GM19035 (cell line): Measurements from ENCODE around the gene SLC9A4.

Experiments used
- ATAC-seq: cut with Tn5 transposase; IDR thresholded peaks from one replicate; pipeline ENCODE4 v1.9.1; 2021; ENCODE audit not compliant: unreplicated experiment

SLC9A4 gene

DNA sequence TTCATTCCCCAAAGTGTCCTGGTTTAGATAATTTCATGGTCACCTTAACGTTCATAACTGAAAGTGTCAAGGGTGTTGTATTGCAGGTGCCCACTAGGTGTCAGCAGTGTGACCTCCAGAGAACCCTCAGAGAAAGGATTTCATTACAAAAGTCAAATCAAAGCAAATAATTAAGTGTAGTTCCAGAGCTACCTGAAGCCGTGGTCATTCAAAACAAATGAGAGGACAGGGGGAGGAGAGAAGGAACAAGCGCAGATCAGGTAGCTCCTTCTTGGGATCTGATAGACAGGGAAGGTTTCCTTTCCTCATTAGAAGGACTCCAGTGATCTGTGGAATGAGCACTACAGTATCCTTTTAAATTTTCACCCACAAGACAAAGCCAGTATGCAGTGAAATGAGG is at the start of gene SLC9A4:
Gene SLC9A4 (plus strand): TSS at position 207 of the 400 bp plus-strand sequence. CDS start 534 bp downstream, outside the sequence.
- ATAC-seq, result peak; percentile 64

DNA sequence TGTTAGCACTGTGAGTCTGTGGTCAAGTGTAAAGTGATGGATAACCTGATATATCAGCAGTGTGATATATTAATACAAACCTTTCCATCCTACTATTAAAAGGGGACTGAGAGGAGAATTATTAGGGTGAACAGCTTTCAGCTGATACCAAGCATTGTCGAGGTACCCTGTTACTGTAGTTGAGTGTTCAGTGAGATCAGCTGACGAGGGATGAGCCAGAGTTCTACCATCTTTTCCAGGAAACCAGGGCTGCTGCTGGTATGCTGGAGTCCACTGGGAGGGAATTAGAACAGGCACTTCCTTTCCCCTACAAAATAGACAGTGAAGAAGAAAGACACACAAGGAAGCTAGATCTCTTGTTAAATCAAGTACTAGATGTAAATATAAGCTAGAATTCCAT is 49.7 kb upstream of the SLC9A4 start:
- no peak for ATAC-seq

DNA sequence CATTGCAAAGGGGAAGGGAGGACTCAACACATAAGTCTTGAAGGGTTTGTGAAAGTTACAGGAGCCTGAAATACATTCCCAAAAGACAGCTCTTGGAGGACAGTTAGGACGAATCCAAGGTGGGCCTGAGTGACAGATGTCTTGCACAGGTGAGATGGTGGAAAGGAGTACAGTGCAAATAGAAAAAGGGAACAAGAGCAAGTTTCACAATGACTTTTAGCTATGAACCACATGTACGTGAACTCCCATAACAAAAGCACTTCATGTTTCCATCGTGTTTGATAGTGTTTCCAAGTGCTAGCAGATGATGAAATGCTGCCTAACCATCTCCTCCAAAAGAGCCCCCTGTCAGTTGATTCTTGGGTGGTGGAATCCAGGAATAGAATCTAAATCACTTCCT is 48.3 kb upstream of the SLC9A4 start:
- peak; percentile 86 for ATAC-seq

DNA sequence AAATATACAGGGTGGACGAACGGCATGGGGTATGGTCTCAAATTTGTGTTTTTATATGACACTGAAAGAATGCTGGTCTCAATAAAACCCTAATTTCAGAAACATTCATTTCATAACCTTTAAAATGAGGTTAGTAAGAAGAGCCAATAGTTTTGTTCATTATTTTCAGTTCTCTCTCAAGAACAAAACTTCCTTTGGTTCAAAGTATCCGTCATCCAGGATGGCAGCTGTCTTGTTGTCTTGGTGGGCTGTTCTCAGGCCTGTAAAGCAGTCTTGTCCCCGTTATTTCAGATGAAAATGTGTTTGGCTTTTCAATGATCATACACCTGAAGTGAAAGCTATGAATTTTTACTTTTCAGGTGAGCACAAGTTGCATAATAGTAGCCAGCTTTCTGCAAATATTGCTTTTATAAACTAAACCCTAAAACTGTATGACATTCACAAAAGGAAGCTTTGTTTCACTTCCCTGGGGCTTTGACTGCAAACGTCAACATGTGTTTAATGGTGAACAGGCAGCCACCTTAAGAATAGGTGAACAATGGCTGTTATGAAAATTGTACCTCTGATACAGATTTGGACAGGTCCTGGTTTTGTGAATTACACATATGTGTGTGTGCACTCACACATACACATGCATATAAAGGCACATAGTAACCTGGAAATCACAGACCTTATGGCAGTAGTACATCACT is 47.4 kb upstream of the SLC9A4 start:
- ATAC-seq, result no peak

DNA sequence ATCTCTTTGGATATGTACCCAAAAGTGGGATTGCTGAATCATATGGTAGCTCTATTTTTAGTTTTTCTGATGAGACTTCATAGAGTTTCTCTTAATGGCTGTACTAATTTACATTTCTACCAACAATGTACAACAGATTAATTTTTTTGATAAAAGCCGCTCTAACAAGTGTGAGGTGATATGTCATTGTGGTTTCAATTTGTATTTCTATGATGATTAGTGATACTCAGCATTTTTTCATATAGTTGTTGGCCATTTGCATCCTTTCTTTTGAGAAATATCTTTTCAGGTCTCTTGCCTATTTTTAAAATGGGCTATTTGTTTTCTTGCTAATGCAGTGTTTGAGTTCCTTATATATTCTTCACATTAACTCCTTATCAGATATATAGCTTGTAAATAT is 45.8 kb upstream of the SLC9A4 start:
- ATAC-seq, result no peak

DNA sequence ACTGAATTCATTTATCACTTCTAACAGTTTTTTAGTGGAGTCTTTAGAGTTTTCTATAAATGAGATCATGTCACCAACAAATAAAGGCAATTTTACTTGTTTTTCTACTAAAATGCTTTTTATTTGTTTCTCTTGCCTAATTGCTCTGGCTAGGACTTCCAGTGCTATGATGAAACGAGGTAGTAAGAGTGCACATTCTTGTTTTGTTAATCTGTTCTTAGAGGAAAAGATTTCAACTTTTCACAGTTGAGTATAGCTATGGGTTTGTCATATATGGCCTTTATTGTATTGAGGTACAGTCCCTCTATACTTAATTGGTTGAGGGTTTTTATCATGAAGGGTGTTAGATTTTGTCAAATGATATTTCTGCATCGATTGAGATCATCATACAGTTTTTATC is 44.5 kb upstream of the SLC9A4 start:
- no peak for ATAC-seq

DNA sequence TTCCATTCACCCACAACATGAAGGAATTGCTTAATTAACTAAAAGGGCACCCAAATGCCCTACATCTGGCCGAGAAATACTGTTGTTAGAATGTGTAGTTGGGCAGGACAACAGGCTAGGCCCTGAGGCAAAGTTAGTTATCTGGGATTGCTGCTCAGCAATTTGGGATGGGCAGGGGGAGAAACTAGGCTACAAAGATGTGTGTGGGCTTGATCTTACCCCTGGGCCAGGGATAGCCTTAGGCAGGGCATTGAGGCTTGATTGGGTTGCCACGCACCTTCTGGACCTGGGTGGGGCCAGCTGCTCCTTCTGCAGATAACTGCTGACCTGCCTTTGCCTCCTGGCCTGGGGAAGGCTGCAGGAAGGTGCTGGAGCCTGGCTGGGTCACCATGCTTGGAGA is 40.6 kb upstream of the SLC9A4 start:
- no peak for ATAC-seq

GRCh38 chr2:102433973-102434654 is 38.9 kb upstream of the SLC9A4 start:
- no peak for ATAC-seq

- ATAC-seq, result peak; percentile 59
Measured at GRCh38 chr2:102434655-102435381, 38.2 kb upstream of the SLC9A4 start.

DNA sequence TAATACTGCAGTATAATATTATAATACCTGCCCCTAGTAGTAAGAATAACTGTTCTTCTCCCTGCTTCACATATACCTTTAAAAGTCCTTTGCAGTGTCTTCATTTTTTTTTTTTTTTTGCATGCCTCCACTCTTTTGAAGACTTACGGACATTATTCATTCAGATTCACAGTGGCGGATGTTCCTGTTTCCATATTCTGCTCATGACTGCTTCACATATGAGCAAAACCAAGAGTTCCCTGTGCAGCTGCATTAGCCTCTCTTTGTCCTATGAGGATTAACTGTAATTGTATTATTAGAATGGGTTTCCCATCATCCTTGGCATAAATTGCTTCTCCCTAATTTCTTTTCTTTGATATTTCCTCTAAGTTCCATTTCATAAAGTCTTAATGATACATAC is 37.3 kb upstream of the SLC9A4 start:
- ATAC-seq, result no peak

- no peak for ATAC-seq
Measured at GRCh38 chr2:102436323-102436722, 36.7 kb upstream of the SLC9A4 start.

DNA sequence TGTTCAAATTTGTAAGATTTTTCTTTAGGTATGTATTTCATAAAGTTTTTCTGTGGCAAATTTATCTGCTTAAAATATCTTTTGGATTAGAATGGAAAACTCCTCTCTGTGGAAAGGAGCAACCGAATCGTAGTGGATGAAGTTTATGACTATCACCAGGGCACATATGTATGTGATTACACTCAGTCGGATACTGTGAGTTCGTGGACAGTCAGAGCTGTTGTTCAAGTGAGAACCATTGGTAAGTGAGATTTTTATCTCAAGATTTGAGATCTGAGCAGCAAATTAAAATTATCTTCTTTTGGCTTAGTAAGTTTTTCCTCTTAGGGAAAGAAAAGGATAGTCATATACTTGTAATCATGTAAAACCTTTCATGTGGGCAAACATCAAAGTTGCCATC is 35.9 kb upstream of the SLC9A4 start:
- ATAC-seq, result no peak

- no peak for ATAC-seq
Measured at GRCh38 chr2:102438111-102438510, 34.9 kb upstream of the SLC9A4 start.

DNA sequence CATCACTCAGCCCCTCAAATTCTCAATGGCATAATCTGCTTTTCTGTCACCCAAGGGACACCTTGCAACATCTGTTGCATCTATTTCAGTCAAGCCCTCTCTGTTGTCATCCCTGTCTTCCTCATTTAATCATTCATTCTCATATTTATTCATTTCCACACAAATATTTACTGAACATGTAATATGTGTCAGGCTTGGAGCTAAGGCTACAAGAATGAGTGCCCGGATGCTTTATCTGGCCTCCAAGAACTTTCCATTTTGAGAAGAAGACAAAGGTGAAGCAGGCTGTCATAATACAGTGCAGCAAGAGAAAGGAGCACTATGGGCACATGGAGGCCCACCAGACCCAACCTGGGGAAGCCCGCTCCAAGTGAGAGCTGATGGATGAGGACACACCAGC is 34.4 kb upstream of the SLC9A4 start:
- ATAC-seq, result no peak

- ATAC-seq, result no peak
Measured at GRCh38 chr2:102439065-102439695, 33.8 kb upstream of the SLC9A4 start.

DNA sequence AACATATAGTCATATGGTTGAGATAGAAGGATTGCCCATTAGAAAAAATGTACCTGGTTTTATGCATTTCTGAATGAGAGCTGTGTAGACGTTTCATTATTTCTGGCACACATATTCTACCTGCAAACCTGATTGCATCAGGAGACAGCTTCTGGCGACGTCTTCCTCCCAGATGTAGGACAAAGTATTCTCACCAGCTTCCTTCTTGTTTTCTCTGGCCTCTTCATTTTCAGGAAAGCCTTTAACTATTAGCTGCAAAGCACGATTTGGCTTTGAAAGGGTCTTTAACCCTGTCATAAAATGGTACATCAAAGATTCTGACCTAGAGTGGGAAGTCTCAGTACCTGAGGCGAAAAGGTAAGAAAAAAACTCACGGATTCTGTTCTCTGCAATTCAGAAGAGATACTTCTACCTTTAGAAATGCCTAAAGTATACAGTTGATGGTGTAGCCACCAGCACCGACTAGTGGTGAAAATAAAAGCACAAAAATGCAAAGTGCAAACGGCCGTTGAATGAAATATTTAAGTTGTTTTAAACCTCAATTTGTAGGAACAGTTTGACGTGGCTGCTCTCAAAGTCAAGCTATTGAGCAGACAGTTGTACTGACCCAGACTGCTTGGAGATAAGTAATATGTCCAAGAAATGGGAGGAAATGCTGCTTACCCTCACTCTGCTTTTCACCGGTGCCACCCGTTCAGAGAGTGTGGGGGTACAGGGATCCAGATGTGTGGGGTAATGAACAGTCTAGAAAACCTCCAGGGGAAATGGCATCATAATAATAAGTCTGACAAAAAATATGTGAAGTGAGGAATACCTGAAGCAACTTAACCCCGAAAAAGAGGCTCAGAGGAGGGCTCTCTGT is 29.8 kb upstream of the SLC9A4 start:
- peak; percentile 72 for ATAC-seq

- ATAC-seq, result no peak
Measured at GRCh38 chr2:102444233-102444632, 28.8 kb upstream of the SLC9A4 start.

DNA sequence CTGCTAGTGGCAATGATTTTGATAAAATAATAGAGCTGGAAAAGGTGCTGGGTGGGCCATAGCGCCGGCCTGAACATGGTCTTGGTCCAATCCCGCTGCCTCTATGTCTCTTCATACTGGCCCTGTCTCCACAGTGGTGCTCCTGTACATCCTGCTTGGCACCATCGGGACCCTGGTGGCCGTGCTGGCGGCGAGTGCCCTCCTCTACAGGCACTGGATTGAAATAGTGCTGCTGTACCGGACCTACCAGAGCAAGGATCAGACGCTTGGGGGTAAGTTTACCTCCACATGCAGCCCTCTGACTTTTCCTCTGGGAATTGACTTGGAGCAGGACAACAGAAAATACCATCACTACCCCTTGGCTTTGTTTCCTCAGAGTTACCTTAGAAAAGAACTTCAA is 26.1 kb upstream of the SLC9A4 start:
- no peak for ATAC-seq

DNA sequence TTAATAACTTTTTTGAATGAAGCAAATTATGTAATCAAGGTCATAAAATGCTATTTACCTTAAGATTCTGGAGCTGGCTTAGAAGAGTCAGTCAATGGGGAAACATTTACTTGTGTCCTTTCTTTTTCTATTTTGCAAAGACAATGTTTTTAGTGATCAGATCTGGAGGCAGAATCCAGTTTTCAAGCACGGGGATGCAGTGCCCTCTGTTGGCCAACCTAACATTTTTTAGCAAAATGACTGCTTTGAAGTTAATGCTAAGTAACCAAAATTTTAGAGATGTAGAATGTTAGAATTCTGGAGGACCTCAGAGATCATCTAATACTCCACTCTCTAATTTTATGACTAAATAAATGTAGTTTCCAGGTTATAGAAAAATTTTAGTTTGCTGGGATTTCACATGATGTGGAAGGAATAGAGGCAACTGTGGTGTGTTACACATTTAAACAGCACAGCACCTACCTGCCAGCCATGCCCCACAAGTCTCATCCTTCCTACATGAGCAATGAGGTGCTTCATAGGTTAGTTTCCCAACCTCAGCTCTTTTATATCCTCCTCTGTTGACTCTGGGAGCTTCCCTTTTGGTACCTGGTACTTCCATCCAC is 23.6 kb upstream of the SLC9A4 start:
- no peak for ATAC-seq

GRCh38 chr2:102451968-102452367 is 21.1 kb upstream of the SLC9A4 start:
- no peak for ATAC-seq
